ENCODE results near the gene PDE4B. TPM values are rescaled to one million over a fixed set of nuclear protein-coding genes. Genes with fewer than 3 reads are reported as not detected.

PDE4B gene
- total RNA-seq, 1 donor from 2014 or later: 1.2 TPM

GRCh38 chr1:65985393-65986066 lies 192.8 kb downstream of the PDE4B start:
- Histone ChIP-seq H3K27ac (no peak overlapping the region), H3F3A (ENCODE audit: low read depth) (no peaks in the 10 kb centered on the region), H2AFZ (replicated peaks) (no peak overlapping the region), H3K27me3 (no peaks in the 10 kb centered on the region), H4K20me1 (ENCODE audit: low read depth) (no peaks in the 10 kb centered on the region), H3K79me2 (ENCODE audit: low read depth) (no peaks in the 10 kb centered on the region), H3K9me3 (ENCODE audit: low read depth) (no peaks in the 10 kb centered on the region), H3K36me3 (no peaks in the 10 kb centered on the region), H3K4me2 (no peak overlapping the region), H3K9ac (no peak overlapping the region), H3K4me3 (no peak overlapping the region), H3K4me1 (no peaks in the 10 kb centered on the region)
- no peak for TF ChIP-seq EZH2 (IDR thresholded peaks at IDR 0.05)
- TF ChIP-seq EZH2phosphoT487 (IDR thresholded peaks at IDR 0.05): no peak
- TF ChIP-seq CTCF (IDR thresholded peaks at IDR 0.05): no peak
- no peak overlapping the region for H3K27ac Mint-ChIP-seq
- H3K9me3 Mint-ChIP-seq: no peaks in the 10 kb centered on the region
- DNase-seq (ENCODE audit: low spot score): no peak
- H3K4me3 Mint-ChIP-seq: no peak overlapping the region
- H3K4me1 Mint-ChIP-seq: peaks cover under 1% of the 10 kb centered on the region
- H3K27me3 Mint-ChIP-seq (ENCODE audit: insufficient read depth, low read depth): no peaks in the 10 kb centered on the region
- H3K36me3 Mint-ChIP-seq: peaks cover 2% of the 10 kb centered on the region

- H3K36me3 Mint-ChIP-seq: peaks cover 2% of the 10 kb centered on the region
- H3K27me3 ChIP-seq: no peaks in the 10 kb centered on the region
- H4K20me1 ChIP-seq (ENCODE audit: low read depth): no peaks in the 10 kb centered on the region
- no peaks in the 10 kb centered on the region for H3K9me3 Mint-ChIP-seq
- H3K9ac ChIP-seq: no peak overlapping the region
- H3K4me3 Mint-ChIP-seq: no peak overlapping the region
- H3F3A ChIP-seq (ENCODE audit: low read depth): no peaks in the 10 kb centered on the region
- H3K4me1 Mint-ChIP-seq: no peaks in the 10 kb centered on the region
- no peak for DNase-seq (ENCODE audit: low spot score)
- no peaks in the 10 kb centered on the region for H3K79me2 ChIP-seq (ENCODE audit: low read depth)
- H3K36me3 ChIP-seq: no peaks in the 10 kb centered on the region
- H3K27ac Mint-ChIP-seq: no peak overlapping the region
- H3K27me3 Mint-ChIP-seq (ENCODE audit: insufficient read depth, low read depth): no peaks in the 10 kb centered on the region
- no peak overlapping the region for H3K27ac ChIP-seq
- H3K4me1 ChIP-seq: no peaks in the 10 kb centered on the region
- no peak overlapping the region for H3K4me3 ChIP-seq
- no peak overlapping the region for H2AFZ ChIP-seq (replicated peaks)
- no peaks in the 10 kb centered on the region for H3K9me3 ChIP-seq (ENCODE audit: low read depth)
- no peak for TF ChIP-seq EZH2phosphoT487 (IDR thresholded peaks at IDR 0.05)
- no peak for TF ChIP-seq CTCF (IDR thresholded peaks at IDR 0.05)
- TF ChIP-seq EZH2 (IDR thresholded peaks at IDR 0.05): no peak
- H3K4me2 ChIP-seq: no peak overlapping the region
Observed at GRCh38 chr1:65986146-65986545, 193.5 kb downstream of the PDE4B start.

- Histone ChIP-seq H3K4me3 (no peak overlapping the region), H3F3A (ENCODE audit: low read depth) (no peaks in the 10 kb centered on the region), H2AFZ (replicated peaks) (no peak overlapping the region), H4K20me1 (ENCODE audit: low read depth) (no peaks in the 10 kb centered on the region), H3K27me3 (peaks cover under 1% of the 10 kb centered on the region), H3K4me2 (no peak overlapping the region), H3K9me3 (ENCODE audit: low read depth) (no peaks in the 10 kb centered on the region), H3K27ac (no peak overlapping the region), H3K9ac (no peak overlapping the region), H3K36me3 (no peaks in the 10 kb centered on the region), H3K79me2 (ENCODE audit: low read depth) (no peaks in the 10 kb centered on the region), H3K4me1 (no peaks in the 10 kb centered on the region)
- Mint-ChIP-seq H3K4me1 (peaks cover 19% of the 10 kb centered on the region), H3K36me3 (no peaks in the 10 kb centered on the region), H3K9me3 (no peaks in the 10 kb centered on the region), H3K27me3 (ENCODE audit: insufficient read depth, low read depth) (no peaks in the 10 kb centered on the region), H3K4me3 (no peak overlapping the region), H3K27ac (no peak overlapping the region)
- no peak for DNase-seq (ENCODE audit: low spot score)
- TF ChIP-seq EZH2 (IDR thresholded peaks at IDR 0.05) (no peak), CTCF (IDR thresholded peaks at IDR 0.05) (no peak), EZH2phosphoT487 (IDR thresholded peaks at IDR 0.05) (no peak)
Observed at GRCh38 chr1:65990161-65990560, 197.5 kb downstream of the PDE4B start.
